HEK293T (cell line): ENCODE results near the gene SLC35B1.

Experiments used
- ARNT ChIP-seq: fragments of 450-650 bp; IDR thresholded peaks from 2 replicates; pipeline ENCODE4 v1.6.1; 2017; ENCODE audit warnings: mild to moderate bottlenecking
- BHLHE40 ChIP-seq: fragments of 450-650 bp; IDR thresholded peaks from 2 replicates; pipeline ENCODE4 v1.6.1; 2016; ENCODE audit warnings: mild to moderate bottlenecking, moderate library complexity, borderline replicate concordance
- CTBP1 ChIP-seq: fragments of 450-650 bp; IDR thresholded peaks from 2 replicates; pipeline ENCODE4 v1.6.1; 2016; ENCODE audit warnings: borderline replicate concordance
- ELF4 ChIP-seq: fragments of 450-650 bp; IDR thresholded peaks from 2 replicates; pipeline ENCODE4 v1.6.1; 2017; ENCODE audit warnings: antibody characterized with exemption
- FOXA1 ChIP-seq: fragments of 450-650 bp; IDR thresholded peaks from 2 replicates; pipeline ENCODE4 v1.6.1; 2016; ENCODE audit warnings: mild to moderate bottlenecking
- FOXK2 ChIP-seq: fragments of 450-650 bp; IDR thresholded peaks from 2 replicates; pipeline ENCODE4 v1.6.1; 2016; ENCODE audit warnings: mild to moderate bottlenecking
- FOXM1 ChIP-seq: fragments of 450-650 bp; IDR thresholded peaks from 2 replicates; pipeline ENCODE4 v1.6.1; 2017; ENCODE audit warnings: mild to moderate bottlenecking, borderline replicate concordance
- L3MBTL2 ChIP-seq: fragments of 450-650 bp; conservative IDR thresholded peaks from 2 replicates; pipeline ENCODE4 v1.6.1; 2016; ENCODE audit warnings: mild to moderate bottlenecking
- LEF1 ChIP-seq: fragments of 450-650 bp; IDR thresholded peaks from 2 replicates; pipeline ENCODE4 v1.6.1; 2017; ENCODE audit warnings: mild to moderate bottlenecking, borderline replicate concordance
- NFRKB ChIP-seq: fragments of 450-650 bp; IDR thresholded peaks from 2 replicates; pipeline ENCODE4 v1.6.1; 2016; ENCODE audit warnings: mild to moderate bottlenecking, moderate library complexity
- SP1 ChIP-seq: fragments of 450-650 bp; IDR thresholded peaks from 2 replicates; pipeline ENCODE4 v1.6.1; 2017
- SUZ12 ChIP-seq: fragments of 450-650 bp; IDR thresholded peaks from 2 replicates; pipeline ENCODE4 v1.6.1; 2016; ENCODE audit warnings: mild to moderate bottlenecking
- TARDBP ChIP-seq: fragments of 450-650 bp; IDR thresholded peaks from 2 replicates; pipeline ENCODE4 v1.6.1; 2016
- TF ChIP-seq, protein P1 (sequence below): fragments of 450-650 bp; IDR thresholded peaks from 2 replicates; pipeline ENCODE4 v1.6.1; 2016

GRCh38 chr17:49739641-49740271, 32.0 kb upstream of the SLC35B1 start:
- TF ChIP-seq FOXM1 (no peak), ELF4 (no peak), SUZ12 (no peak), SP1 (no peak), FOXK2 (no peak), FOXA1 (no peak), TARDBP (no peak), LEF1 (no peak), L3MBTL2 (no peak), CTBP1 (no peak), NFRKB (no peak), BHLHE40 (no peak), ARNT (no peak)
- TF ChIP-seq, protein P1, sequence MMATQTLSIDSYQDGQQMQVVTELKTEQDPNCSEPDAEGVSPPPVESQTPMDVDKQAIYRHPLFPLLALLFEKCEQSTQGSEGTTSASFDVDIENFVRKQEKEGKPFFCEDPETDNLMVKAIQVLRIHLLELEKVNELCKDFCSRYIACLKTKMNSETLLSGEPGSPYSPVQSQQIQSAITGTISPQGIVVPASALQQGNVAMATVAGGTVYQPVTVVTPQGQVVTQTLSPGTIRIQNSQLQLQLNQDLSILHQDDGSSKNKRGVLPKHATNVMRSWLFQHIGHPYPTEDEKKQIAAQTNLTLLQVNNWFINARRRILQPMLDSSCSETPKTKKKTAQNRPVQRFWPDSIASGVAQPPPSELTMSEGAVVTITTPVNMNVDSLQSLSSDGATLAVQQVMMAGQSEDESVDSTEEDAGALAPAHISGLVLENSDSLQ: no peak
